Measurements from ENCODE around the gene DVL3.

Gene DVL3

GRCh38 chr3:184165543-184165942, 10.4 kb downstream of the DVL3 start:
- peaks cover 31% of the 10 kb centered on the region for H3K36me3 ChIP-seq (ENCODE audit: control insufficient read depth, insufficient read depth, low read length)
- H3K27me3 ChIP-seq (replicated peaks; ENCODE audit: control insufficient read depth, insufficient read depth, low read length) = no peaks in the 10 kb centered on the region
- no peak for DNase-seq (ENCODE audit: extremely low read depth, insufficient read length)
- no peak for TF ChIP-seq CTCF (IDR thresholded peaks at IDR 0.05; ENCODE audit: insufficient read depth, low read length, poor library complexity, severe bottlenecking)
- H3K4me3 ChIP-seq (replicated peaks; ENCODE audit: low read depth, low read length) = no peak overlapping the region

GRCh38 chr3:184166671-184167070, 11.5 kb downstream of the DVL3 start:
- H3K27me3 ChIP-seq (replicated peaks; ENCODE audit: control insufficient read depth, insufficient read depth, low read length) = no peaks in the 10 kb centered on the region
- H3K4me3 ChIP-seq (replicated peaks; ENCODE audit: low read depth, low read length) = no peak overlapping the region
- DNase-seq (ENCODE audit: extremely low read depth, insufficient read length) = no peak
- H3K36me3 ChIP-seq (ENCODE audit: control insufficient read depth, insufficient read depth, low read length) = peaks cover 37% of the 10 kb centered on the region
- TF ChIP-seq CTCF (IDR thresholded peaks at IDR 0.05; ENCODE audit: insufficient read depth, low read length, poor library complexity, severe bottlenecking) = no peak

- Histone ChIP-seq H3K27me3 (replicated peaks; ENCODE audit: control insufficient read depth, insufficient read depth, low read length) (no peaks in the 10 kb centered on the region), H3K36me3 (ENCODE audit: control insufficient read depth, insufficient read depth, low read length) (peaks cover 41% of the 10 kb centered on the region)
Observed at GRCh38 chr3:184167786-184168185, 12.6 kb downstream of the DVL3 start.

GRCh38 chr3:184168363-184169120, 13.4 kb downstream of the DVL3 start:
- DNase-seq (ENCODE audit: extremely low read depth, insufficient read length) = no peak
- Histone ChIP-seq H3K36me3 (ENCODE audit: control insufficient read depth, insufficient read depth, low read length) (peaks cover 40% of the 10 kb centered on the region), H3K27me3 (replicated peaks; ENCODE audit: control insufficient read depth, insufficient read depth, low read length) (no peaks in the 10 kb centered on the region), H3K4me3 (replicated peaks; ENCODE audit: low read depth, low read length) (no peak overlapping the region)
- TF ChIP-seq CTCF (IDR thresholded peaks at IDR 0.05; ENCODE audit: insufficient read depth, low read length, poor library complexity, severe bottlenecking) = no peak

More at GRCh38 chr3:184167786-184168185, 12.6 kb downstream of the DVL3 start:
- TF ChIP-seq CTCF (IDR thresholded peaks at IDR 0.05; ENCODE audit: insufficient read depth, low read length, poor library complexity, severe bottlenecking) = no peak
- H3K4me3 ChIP-seq (replicated peaks; ENCODE audit: low read depth, low read length) = no peak overlapping the region
- no peak for DNase-seq (ENCODE audit: extremely low read depth, insufficient read length)

- Histone ChIP-seq H3K27me3 (replicated peaks; ENCODE audit: control insufficient read depth, insufficient read depth, low read length) (no peaks in the 10 kb centered on the region), H3K36me3 (ENCODE audit: control insufficient read depth, insufficient read depth, low read length) (peaks cover 29% of the 10 kb centered on the region), H3K4me3 (replicated peaks; ENCODE audit: low read depth, low read length) (no peak overlapping the region)
- TF ChIP-seq CTCF (IDR thresholded peaks at IDR 0.05; ENCODE audit: insufficient read depth, low read length, poor library complexity, severe bottlenecking) = no peak
- no peak for DNase-seq (ENCODE audit: extremely low read depth, insufficient read length)
Observed at GRCh38 chr3:184169896-184170875, 15.0 kb downstream of the DVL3 start.
